HepG2 (cell line): ENCODE measurements around the gene VWA3A. TPM values are rescaled to one million over a fixed set of nuclear protein-coding genes. Genes with fewer than 3 reads are reported as not detected.

Experiments used
- ATAC-seq: fragments of 200-7000 bp; cut with Tn5 transposase; 3 replicates; pipeline ENCODE4 v1.9.1; 2020; ENCODE audit warnings: mild to moderate bottlenecking, moderate library complexity
- BruUV-seq: library from RNA; stranded (reverse); fragments of 400-500 nt; replicated peaks from 2 replicates; lab custom pipeline; 2021; lab: Mats Ljungman, UMichigan
- CTCF ChIA-PET: fragments of 300-600 bp; formaldehyde crosslinking; extraction: SDS; loops from one replicate; lab custom pipeline; 2021; ENCODE audit warnings: low total read pairs, inconsistent platforms, low intra/inter-chr PET ratio; lab: Yijun Ruan, JAX
- POLR2A ChIA-PET: fragments of 350-600 bp; sonication (Branson Sonifier 250); formaldehyde crosslinking; loops from one replicate; lab custom pipeline; 2020; ENCODE audit warnings: antibody characterized with exemption, inconsistent platforms; lab: Yijun Ruan, JAX
- DNase-seq: peaks from one replicate; pipeline ENCODE4 v3.0.0-alpha.2; 2015; ENCODE audit warnings: low spot score
- FAIRE-seq: peaks from 3 replicates; lab custom pipeline; 2011; peaks lifted over from hg19 to GRCh38; lab: Jason Lieb, UNC
- H2AFZ ChIP-seq: one replicate; pipeline ENCODE4 v1.6.1; 2011; ENCODE audit warnings: low read length, inconsistent platforms
- H3K27ac ChIP-seq: fragments of 300-600 bp; 3 replicates; pipeline ENCODE4 v1.8.0; 2011; ENCODE audit warnings: mixed run types, mild to moderate bottlenecking, mixed read lengths, low read length, inconsistent platforms; ENCODE audit not compliant: insufficient read depth; ENCODE audit errors: extremely low read length
- H3K27me3 ChIP-seq, 2 experiments: fragments of 200-600 bp in 1 of 2; 2 replicates in 1 of 2; 3 replicates in 1 of 2; pipeline versions ENCODE4 v1.6.0 to v1.8.0; 2011; ENCODE audit warnings: low read length in 2 of 2, mild to moderate bottlenecking in 2 of 2, moderate library complexity in 2 of 2, inconsistent platforms in 1 of 2; ENCODE audit not compliant: insufficient read depth in 2 of 2, control insufficient read depth in 1 of 2
- H3K36me3 ChIP-seq, 2 experiments: fragments of 200-600 bp in 1 of 2; replicated peaks in 1 of 2; 2 replicates in 1 of 2; 3 replicates in 1 of 2; pipeline versions ENCODE4 v1.5.1 to v1.8.0; 2011; ENCODE audit warnings: low read length in 2 of 2, inconsistent platforms in 1 of 2; ENCODE audit not compliant: insufficient read depth in 2 of 2, control insufficient read depth in 1 of 2
- H3K4me1 ChIP-seq: 2 replicates; pipeline ENCODE4 v1.5.1; 2012; ENCODE audit warnings: low read length, inconsistent platforms; ENCODE audit not compliant: insufficient read depth
- H3K4me2 ChIP-seq: 2 replicates; pipeline ENCODE4 v1.6.0; 2011; ENCODE audit warnings: low read depth, low read length, inconsistent platforms
- H3K4me3 ChIP-seq, 3 experiments: fragments of 200-600 bp in 1 of 3; sonication (generic), shearing (Covaris generic) in 1 of 3; replicated peaks in 1 of 3; 2 replicates each; pipeline ENCODE4 v1.5.1; 2011 to 2016; ENCODE audit warnings: low read length in 3 of 3, inconsistent platforms in 2 of 3, low read depth in 2 of 3, mild to moderate bottlenecking in 2 of 3, control low read depth in 1 of 3, mixed read lengths in 1 of 3; ENCODE audit not compliant: insufficient read depth in 1 of 3
- H3K79me2 ChIP-seq: one replicate; pipeline ENCODE4 v1.6.1; 2011; ENCODE audit warnings: low read length, inconsistent platforms; ENCODE audit not compliant: insufficient read depth
- H3K9ac ChIP-seq: 2 replicates; pipeline ENCODE4 v1.6.0; 2011; ENCODE audit warnings: mild to moderate bottlenecking, low read depth, low read length, inconsistent platforms; ENCODE audit not compliant: insufficient read depth
- H3K9me3 ChIP-seq: 2 replicates; pipeline ENCODE4 v1.5.1; 2012; ENCODE audit warnings: mild to moderate bottlenecking, low read length
- H4K20me1 ChIP-seq: 2 replicates; pipeline ENCODE4 v1.6.0; 2011; ENCODE audit warnings: inconsistent platforms, mild to moderate bottlenecking, low read length, moderate library complexity; ENCODE audit not compliant: insufficient read depth
- ARHGAP35 ChIP-seq: sonication (generic); formaldehyde crosslinking; IDR thresholded peaks from 2 replicates; pipeline ENCODE4 v1.9.0; 2022; ENCODE audit warnings: mild to moderate bottlenecking, inconsistent platforms, moderate library complexity, missing genetic modification reagents, borderline replicate concordance
- ATF7-NPFF ChIP-seq: sonication (generic); formaldehyde crosslinking; IDR thresholded peaks from 2 replicates; pipeline ENCODE4 v1.8.1; 2023; ENCODE audit warnings: mild to moderate bottlenecking, low read depth, missing genetic modification reagents, moderate library complexity
- BCL6 ChIP-seq: IDR thresholded peaks from 2 replicates; pipeline ENCODE4 v1.6.1; 2016; ENCODE audit warnings: missing genetic modification reagents, missing compliant biosample characterization
- BHLHE40 ChIP-seq: IDR thresholded peaks from 2 replicates; pipeline ENCODE4 v1.6.1; 2011; ENCODE audit warnings: low read length, improper control_type of control experiment
- CENPT ChIP-seq: sonication (generic); formaldehyde crosslinking; IDR thresholded peaks from 2 replicates; pipeline ENCODE4 v1.8.0; 2022; ENCODE audit warnings: low read depth, mild to moderate bottlenecking, moderate library complexity, missing genetic modification reagents
- FOXC1 ChIP-seq: sonication (generic); formaldehyde crosslinking; IDR thresholded peaks from 2 replicates; pipeline ENCODE4 v1.8.0; 2022; ENCODE audit warnings: mild to moderate bottlenecking, missing genetic modification reagents, borderline replicate concordance
- KDM5B ChIP-seq: sonication (generic); formaldehyde crosslinking; IDR thresholded peaks from 2 replicates; pipeline ENCODE4 v1.4.0; 2020; ENCODE audit warnings: missing genetic modification reagents, mild to moderate bottlenecking, borderline replicate concordance
- NR2F6 ChIP-seq, 2 experiments: IDR thresholded peaks; 2 replicates each; pipeline ENCODE4 v1.6.1; 2016; ENCODE audit warnings: antibody characterized with exemption in 1 of 2, mild to moderate bottlenecking in 1 of 2
- TEAD3 ChIP-seq: optimal IDR thresholded peaks from 2 replicates; pipeline ENCODE3; 2016; ENCODE audit warnings: borderline replicate concordance
- ZBTB3 ChIP-seq: sonication (generic); formaldehyde crosslinking; IDR thresholded peaks from 2 replicates; pipeline ENCODE4 v1.4.0; 2020; ENCODE audit warnings: low read depth, mild to moderate bottlenecking, moderate library complexity, missing genetic modification reagents, borderline replicate concordance
- ZNF34 ChIP-seq: sonication (generic); formaldehyde crosslinking; IDR thresholded peaks from 2 replicates; pipeline ENCODE4 v1.4.0; 2020; ENCODE audit warnings: mild to moderate bottlenecking, missing genetic modification reagents, borderline replicate concordance
- ZNF598 ChIP-seq: sonication (generic); formaldehyde crosslinking; IDR thresholded peaks from 2 replicates; pipeline ENCODE4 v1.5.1; 2020; ENCODE audit warnings: mild to moderate bottlenecking, missing genetic modification reagents, borderline replicate concordance
- ZNF883 ChIP-seq: sonication (generic); formaldehyde crosslinking; IDR thresholded peaks from 2 replicates; pipeline ENCODE4 v1.5.1; 2020; ENCODE audit warnings: mild to moderate bottlenecking, missing genetic modification reagents; ENCODE audit errors: not compliant biosample characterization
- WGBS: methylation state at CpG from one replicate; pipeline ENCODE4 v1.1.6; 2017; ENCODE audit warnings: low lambda C conversion rate; 5-methylcytosine and 5-hydroxymethylcytosine counted together
- in situ Hi-C: cut with HindIII; loops from 2 replicates; pipeline ENCODE4 v1.10.0; 2017; ENCODE audit warnings: low pct_unique_long_range_greater_than_20kb; ENCODE audit not compliant: extremely low pct_ligation_motif_present
- intact Hi-C: fragments of 100-400 bp; cut with micrococcal nuclease; formaldehyde crosslinking; loops from one replicate; pipeline ENCODE4 v1.10.0; 2022; ENCODE audit not compliant: unreplicated experiment
- polyA plus RNA-seq, 8 experiments: library from polyadenylated mRNA; depleted of rRNA in 3 of 8; stranded (reverse) in 7 of 8; unstranded in 1 of 8; fragments of >200 nt; fragmentation: Illumina TruSeq in 4 of 8; extraction: Trizol in 4 of 8; gene quantifications; 2 replicates each; pipeline versions ENCODE4 v1.2.1 to v1.2.3, GENCODE V29; 2011 to 2016; ENCODE audit warnings: low read depth in 4 of 8, missing spikeins in 1 of 8, mixed read lengths in 1 of 8; ENCODE audit not compliant: insufficient read depth in 1 of 8
- total RNA-seq, 5 experiments: library from RNA; depleted of rRNA; stranded (reverse); fragments of >200 nt; fragmentation: Illumina TruSeq; extraction: Trizol; gene quantifications; 2 replicates each; pipeline ENCODE4 v1.2.3, GENCODE V29; 2016; ENCODE audit warnings: low read depth in 1 of 5
- TF ChIP-seq, protein P1 (sequence below): sonication (generic); formaldehyde crosslinking; IDR thresholded peaks from 2 replicates; pipeline ENCODE4 v1.5.0; 2020; ENCODE audit warnings: mild to moderate bottlenecking, missing genetic modification reagents, moderate library complexity
- TF ChIP-seq, protein P2 (sequence below): sonication (generic); formaldehyde crosslinking; IDR thresholded peaks from 2 replicates; pipeline ENCODE4 v1.4.0; 2020; ENCODE audit warnings: low read depth, mild to moderate bottlenecking, missing genetic modification reagents
- TF ChIP-seq, protein P3 (sequence below): IDR thresholded peaks from 2 replicates; pipeline ENCODE4 v1.6.1; 2016; ENCODE audit warnings: missing genetic modification reagents, missing compliant biosample characterization
- TF ChIP-seq, protein P4 (sequence below): sonication (generic); formaldehyde crosslinking; IDR thresholded peaks from 2 replicates; pipeline ENCODE4 v1.8.0; 2022; ENCODE audit warnings: missing genetic modification reagents, mild to moderate bottlenecking, inconsistent platforms, borderline replicate concordance

Gene VWA3A
- total and polyA plus RNA-seq, 2 of the 13 experiments (the other 11 are each of a cell fraction or from before 2014, with no cell fraction given), result 0.03 to 0.07 TPM

DNA sequence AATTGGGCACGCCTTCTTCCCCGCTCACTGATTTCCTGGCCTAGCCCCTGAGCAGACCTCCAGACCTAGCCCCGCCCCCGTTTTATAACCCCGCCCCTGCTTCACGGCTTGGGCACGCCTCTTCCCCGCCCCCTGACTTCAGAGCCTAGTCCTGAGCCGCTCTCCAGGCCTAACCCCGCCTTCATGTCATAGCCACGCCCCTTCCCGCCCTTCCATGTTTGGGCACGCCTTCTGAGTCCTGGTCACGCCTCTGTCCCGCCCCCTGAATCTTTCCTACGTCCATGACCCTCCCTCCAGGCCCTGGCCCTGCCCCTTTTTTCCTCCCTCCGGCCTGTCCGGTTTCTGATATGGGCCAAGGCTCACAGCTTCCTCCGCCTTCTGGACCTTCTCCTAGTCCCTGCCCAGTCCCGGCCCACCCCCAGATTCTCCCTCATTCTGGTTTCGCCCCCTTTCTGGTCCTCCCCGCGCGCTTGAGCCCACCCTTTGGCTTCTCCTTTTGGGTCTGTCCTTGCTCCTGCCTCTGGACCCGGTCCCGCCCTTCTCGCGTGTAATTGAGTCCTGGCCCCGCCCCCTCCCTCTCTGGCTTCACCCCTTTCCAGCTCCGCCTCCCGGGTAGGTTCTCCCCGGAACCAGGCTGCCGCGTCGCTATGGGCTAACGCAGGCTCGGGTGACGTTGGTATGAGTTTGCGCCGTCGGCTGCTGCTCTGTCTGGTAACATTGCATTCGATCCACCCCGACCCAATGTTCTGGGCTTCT lies 98.6 kb downstream of the VWA3A start:
- WGBS, result under 1% methylated on average over 43 of the region's 43 CpGs
- POLR2A ChIA-PET, result interaction anchor here (0.6 to 7.3 kb wide), 18 partner anchors 10 to 942 kb away, joined by 3 to 78 read pairs (median 4); partner anchors contain the start of genes EEF2K, MOSMO, POLR3E and UQCRC2
- TF ChIP-seq ZNF598 (CRISPR knock-in tag) (peak; percentile 79; the same call in 1 of the 2 replicates), FOXC1 (CRISPR knock-in tag) (0 out of 2 replicates have a peak, but pooled peaks have one; percentile 40), ATF7-NPFF (CRISPR knock-in tag) (0 out of 2 replicates have a peak, but pooled peaks have one; percentile 38), BHLHE40 (peak; percentile 59; the same call in 1 of the 2 replicates), ARHGAP35 (CRISPR knock-in tag) (peak; percentile 85), ZBTB3 (CRISPR knock-in tag) (no peak), BCL6 (CRISPR knock-in tag) (peak; percentile 23; the same call in 1 of the 2 replicates), ZNF883 (CRISPR knock-in tag) (peak; percentile 85), TEAD3 (CRISPR knock-in tag) (peak; percentile 63), KDM5B (CRISPR knock-in tag) (peak; percentile 83), CENPT (CRISPR knock-in tag) (no peak), ZNF34 (0 out of 2 replicates have a peak, but pooled peaks have one; percentile 46), NR2F6 (IDR thresholded peaks at IDR 0.05) (no peak), NR2F6 (CRISPR knock-in tag; IDR thresholded peaks at IDR 0.05) (no peak; the same call in 1 of the 2 replicates)
- TF ChIP-seq, protein P1, sequence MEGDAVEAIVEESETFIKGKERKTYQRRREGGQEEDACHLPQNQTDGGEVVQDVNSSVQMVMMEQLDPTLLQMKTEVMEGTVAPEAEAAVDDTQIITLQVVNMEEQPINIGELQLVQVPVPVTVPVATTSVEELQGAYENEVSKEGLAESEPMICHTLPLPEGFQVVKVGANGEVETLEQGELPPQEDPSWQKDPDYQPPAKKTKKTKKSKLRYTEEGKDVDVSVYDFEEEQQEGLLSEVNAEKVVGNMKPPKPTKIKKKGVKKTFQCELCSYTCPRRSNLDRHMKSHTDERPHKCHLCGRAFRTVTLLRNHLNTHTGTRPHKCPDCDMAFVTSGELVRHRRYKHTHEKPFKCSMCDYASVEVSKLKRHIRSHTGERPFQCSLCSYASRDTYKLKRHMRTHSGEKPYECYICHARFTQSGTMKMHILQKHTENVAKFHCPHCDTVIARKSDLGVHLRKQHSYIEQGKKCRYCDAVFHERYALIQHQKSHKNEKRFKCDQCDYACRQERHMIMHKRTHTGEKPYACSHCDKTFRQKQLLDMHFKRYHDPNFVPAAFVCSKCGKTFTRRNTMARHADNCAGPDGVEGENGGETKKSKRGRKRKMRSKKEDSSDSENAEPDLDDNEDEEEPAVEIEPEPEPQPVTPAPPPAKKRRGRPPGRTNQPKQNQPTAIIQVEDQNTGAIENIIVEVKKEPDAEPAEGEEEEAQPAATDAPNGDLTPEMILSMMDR (CRISPR knock-in tag), result no peak
- TF ChIP-seq, protein P2, sequence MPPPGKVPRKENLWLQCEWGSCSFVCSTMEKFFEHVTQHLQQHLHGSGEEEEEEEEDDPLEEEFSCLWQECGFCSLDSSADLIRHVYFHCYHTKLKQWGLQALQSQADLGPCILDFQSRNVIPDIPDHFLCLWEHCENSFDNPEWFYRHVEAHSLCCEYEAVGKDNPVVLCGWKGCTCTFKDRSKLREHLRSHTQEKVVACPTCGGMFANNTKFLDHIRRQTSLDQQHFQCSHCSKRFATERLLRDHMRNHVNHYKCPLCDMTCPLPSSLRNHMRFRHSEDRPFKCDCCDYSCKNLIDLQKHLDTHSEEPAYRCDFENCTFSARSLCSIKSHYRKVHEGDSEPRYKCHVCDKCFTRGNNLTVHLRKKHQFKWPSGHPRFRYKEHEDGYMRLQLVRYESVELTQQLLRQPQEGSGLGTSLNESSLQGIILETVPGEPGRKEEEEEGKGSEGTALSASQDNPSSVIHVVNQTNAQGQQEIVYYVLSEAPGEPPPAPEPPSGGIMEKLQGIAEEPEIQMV (CRISPR knock-in tag), result no peak; the same call in 1 of the 2 replicates
- TF ChIP-seq, protein P3, sequence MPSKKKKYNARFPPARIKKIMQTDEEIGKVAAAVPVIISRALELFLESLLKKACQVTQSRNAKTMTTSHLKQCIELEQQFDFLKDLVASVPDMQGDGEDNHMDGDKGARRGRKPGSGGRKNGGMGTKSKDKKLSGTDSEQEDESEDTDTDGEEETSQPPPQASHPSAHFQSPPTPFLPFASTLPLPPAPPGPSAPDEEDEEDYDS (CRISPR knock-in tag), result peak; percentile 97
- TF ChIP-seq, protein P4, sequence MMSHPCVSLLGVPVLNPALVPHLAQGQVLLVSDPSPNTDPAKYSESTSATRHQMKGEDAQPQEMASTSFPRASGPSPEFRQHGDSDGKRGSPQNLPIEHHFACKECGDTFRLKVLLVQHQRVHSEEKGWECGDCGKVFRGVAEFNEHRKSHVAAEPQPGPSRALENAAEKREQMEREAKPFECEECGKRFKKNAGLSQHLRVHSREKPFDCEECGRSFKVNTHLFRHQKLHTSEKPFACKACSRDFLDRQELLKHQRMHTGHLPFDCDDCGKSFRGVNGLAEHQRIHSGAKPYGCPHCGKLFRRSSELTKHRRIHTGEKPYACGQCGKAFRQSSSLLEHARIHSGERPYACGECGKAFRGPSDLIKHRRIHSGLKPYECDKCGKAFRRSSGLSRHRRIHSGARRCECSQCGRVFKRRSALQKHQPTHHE (CRISPR knock-in tag), result peak; percentile 56; the same call in 1 of the 2 replicates

More for the DNA sequence above, 98.6 kb downstream of the VWA3A start:
- Histone ChIP-seq H3K4me2 (peak overlapping the region; percentile 99), H3K36me3 (no peaks in the 10 kb centered on the region; a peak in 1 of 5 replicates), H3K27me3 (no peaks in the 10 kb centered on the region; a peak in 2 of 5 replicates), H3K4me3 (peak overlapping the region; percentile 72 to 87 (median 72)), H2AFZ (no peak overlapping the region), H3K27ac (peak overlapping the region; percentile 94), H3K9me3 (no peaks in the 10 kb centered on the region), H3K4me1 (peaks cover 63% of the 10 kb centered on the region), H3K9ac (peak overlapping the region; percentile 89), H4K20me1 (no peaks in the 10 kb centered on the region), H3K79me2 (no peaks in the 10 kb centered on the region)
- BruUV-seq, result no TSS peak
- FAIRE-seq (peak; percentile 89), DNase-seq (peak; percentile 99), ATAC-seq (peak; percentile 69)
- CTCF ChIA-PET, result interaction anchor here (1.0 kb wide), 1 partner anchor 106 kb away, joined by 3 read pairs; no protein-coding TSS in a partner anchor
- intact Hi-C loops (loop anchor here (1.0 kb wide), 1 partner anchor 106 kb away; the partner anchor contains the start of gene POLR3E), in situ Hi-C loops (no loop called here)
